SK-N-SH treated with all-trans-retinoic acid at 6 μM for 48 hours (cell line): Measurements from ENCODE around the gene PLB1.

Experiments
- ATAC-seq: fragments of 200-7000 bp; cut with Tn5 transposase; 3 replicates; pipeline ENCODE4 v1.9.1; 2020; ENCODE audit warnings: mild to moderate bottlenecking, moderate library complexity
- BACH2 ChIP-seq: fragments of 250-450 bp; sonication (Bioruptor Pico); IDR thresholded peaks from 2 replicates; pipeline ENCODE4 v1.9.0; 2021; ENCODE audit warnings: mild to moderate bottlenecking, borderline replicate concordance
- CSDC2 ChIP-seq: fragments of 250-450 bp; sonication (Bioruptor Pico); IDR thresholded peaks from 2 replicates; pipeline ENCODE4 v1.5.0; 2020; ENCODE audit warnings: mild to moderate bottlenecking, moderate library complexity
- ESRRG ChIP-seq: fragments of 250-450 bp; sonication (Bioruptor Pico); IDR thresholded peaks from 2 replicates; pipeline ENCODE4 v1.6.1; 2021; ENCODE audit warnings: mild to moderate bottlenecking
- GLIS3 ChIP-seq: fragments of 250-450 bp; sonication (Bioruptor Pico); IDR thresholded peaks from 2 replicates; pipeline ENCODE4 v1.5.0; 2020; ENCODE audit warnings: mild to moderate bottlenecking, moderate library complexity
- ISL1 ChIP-seq: fragments of 250-450 bp; sonication (Bioruptor Pico); IDR thresholded peaks from 2 replicates; pipeline ENCODE4 v2.1.2; 2022; ENCODE audit warnings: mild to moderate bottlenecking, moderate library complexity
- OSR1 ChIP-seq: fragments of 250-450 bp; sonication (Bioruptor Pico); IDR thresholded peaks from 2 replicates; pipeline ENCODE4 v1.8.0; 2022; ENCODE audit warnings: moderate library complexity, mild to moderate bottlenecking, inconsistent platforms
- RARB ChIP-seq: fragments of 250-450 bp; sonication (Bioruptor Pico); IDR thresholded peaks from 2 replicates; pipeline ENCODE4 v1.8.0; 2021; ENCODE audit warnings: mild to moderate bottlenecking, moderate library complexity
- SNAI2 ChIP-seq: fragments of 250-450 bp; sonication (Bioruptor Pico); IDR thresholded peaks from 2 replicates; pipeline ENCODE4 v1.5.0; 2020; ENCODE audit warnings: mild to moderate bottlenecking, moderate library complexity
- TCF4 ChIP-seq: fragments of 250-450 bp; sonication (Bioruptor Pico); IDR thresholded peaks from 2 replicates; pipeline ENCODE4 v1.8.0; 2021; ENCODE audit warnings: mild to moderate bottlenecking, moderate library complexity, borderline replicate concordance
- TOX ChIP-seq: fragments of 250-450 bp; sonication (Bioruptor Pico); IDR thresholded peaks from 2 replicates; pipeline ENCODE4 v1.8.0; 2021; ENCODE audit warnings: mild to moderate bottlenecking, moderate library complexity, borderline replicate concordance
- ZFP3 ChIP-seq: fragments of 250-450 bp; sonication (Bioruptor Pico); IDR thresholded peaks from 2 replicates; pipeline ENCODE4 v1.5.0; 2020; ENCODE audit warnings: mild to moderate bottlenecking, moderate library complexity
- ZFP30 ChIP-seq: fragments of 450-650 bp; formaldehyde crosslinking; IDR thresholded peaks from 2 replicates; pipeline ENCODE4 v1.5.0; 2022; ENCODE audit warnings: mild to moderate bottlenecking, moderate library complexity
- ZNF565 ChIP-seq: fragments of 450-650 bp; formaldehyde crosslinking; conservative IDR thresholded peaks from 2 replicates; pipeline ENCODE4 v1.5.0; 2020; ENCODE audit warnings: low read depth, mild to moderate bottlenecking, moderate library complexity
- ZNF70 ChIP-seq: fragments of 450-650 bp; formaldehyde crosslinking; IDR thresholded peaks from 2 replicates; pipeline ENCODE4 v1.5.0; 2020; ENCODE audit warnings: mild to moderate bottlenecking, moderate library complexity
- ZNF8 ChIP-seq: fragments of 450-650 bp; formaldehyde crosslinking; IDR thresholded peaks from 2 replicates; pipeline ENCODE4 v1.5.0; 2020; ENCODE audit warnings: mild to moderate bottlenecking, moderate library complexity
- TF ChIP-seq, protein P1 (sequence below): fragments of 250-450 bp; sonication (Bioruptor Pico); IDR thresholded peaks from 2 replicates; pipeline ENCODE4 v1.5.0; 2020; ENCODE audit warnings: mild to moderate bottlenecking, moderate library complexity
- TF ChIP-seq, protein P2 (sequence below): fragments of 250-450 bp; sonication (Bioruptor Pico); IDR thresholded peaks from 2 replicates; pipeline ENCODE4 v1.5.1; 2021; ENCODE audit warnings: mild to moderate bottlenecking, moderate library complexity
- TF ChIP-seq, protein P3 (sequence below): fragments of 250-450 bp; sonication (Bioruptor Pico); IDR thresholded peaks from 2 replicates; pipeline ENCODE4 v1.5.1; 2020; ENCODE audit warnings: low read depth, mild to moderate bottlenecking, moderate library complexity
- TF ChIP-seq, protein P4 (sequence below): fragments of 250-450 bp; sonication (Bioruptor Pico); IDR thresholded peaks from 2 replicates; pipeline ENCODE4 v1.8.0; 2020; ENCODE audit warnings: mild to moderate bottlenecking, moderate library complexity, borderline replicate concordance

Gene PLB1

DNA sequence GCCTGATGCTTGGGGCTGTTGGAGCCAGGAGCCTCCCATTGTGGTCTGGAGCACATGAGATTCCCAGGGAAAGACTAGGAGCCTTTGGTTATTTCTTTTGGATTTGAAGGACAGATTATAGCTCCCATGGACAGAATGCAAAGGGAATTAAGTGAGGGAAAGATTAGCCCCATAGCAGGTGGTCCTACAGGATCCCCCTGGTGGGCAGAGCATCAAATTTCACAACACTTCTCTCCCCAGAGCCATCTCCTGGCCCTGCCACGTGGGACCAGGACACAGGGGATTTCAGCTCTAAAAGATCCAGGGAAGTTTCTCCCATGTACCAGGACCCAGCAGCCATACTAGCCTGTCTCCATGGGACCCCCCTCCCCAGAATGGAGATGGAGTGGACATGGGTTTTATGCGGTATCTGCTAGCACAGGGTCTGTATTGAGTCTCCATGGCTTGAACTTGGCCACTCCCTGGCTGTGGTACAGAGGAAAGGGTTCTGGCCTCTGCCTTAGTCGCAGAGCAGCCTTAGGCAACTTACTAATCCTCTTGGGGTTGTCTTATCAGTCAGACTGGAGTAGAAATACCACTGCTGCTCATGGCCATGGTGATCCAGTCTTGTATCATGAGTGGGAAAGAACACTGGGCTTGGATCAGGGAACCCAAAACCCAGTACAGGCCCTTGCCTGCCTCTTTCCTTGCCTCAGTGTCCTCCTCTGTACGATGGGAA lies 6.8 kb upstream of the PLB1 start:
- no peak for ATAC-seq
- TF ChIP-seq, protein P1, sequence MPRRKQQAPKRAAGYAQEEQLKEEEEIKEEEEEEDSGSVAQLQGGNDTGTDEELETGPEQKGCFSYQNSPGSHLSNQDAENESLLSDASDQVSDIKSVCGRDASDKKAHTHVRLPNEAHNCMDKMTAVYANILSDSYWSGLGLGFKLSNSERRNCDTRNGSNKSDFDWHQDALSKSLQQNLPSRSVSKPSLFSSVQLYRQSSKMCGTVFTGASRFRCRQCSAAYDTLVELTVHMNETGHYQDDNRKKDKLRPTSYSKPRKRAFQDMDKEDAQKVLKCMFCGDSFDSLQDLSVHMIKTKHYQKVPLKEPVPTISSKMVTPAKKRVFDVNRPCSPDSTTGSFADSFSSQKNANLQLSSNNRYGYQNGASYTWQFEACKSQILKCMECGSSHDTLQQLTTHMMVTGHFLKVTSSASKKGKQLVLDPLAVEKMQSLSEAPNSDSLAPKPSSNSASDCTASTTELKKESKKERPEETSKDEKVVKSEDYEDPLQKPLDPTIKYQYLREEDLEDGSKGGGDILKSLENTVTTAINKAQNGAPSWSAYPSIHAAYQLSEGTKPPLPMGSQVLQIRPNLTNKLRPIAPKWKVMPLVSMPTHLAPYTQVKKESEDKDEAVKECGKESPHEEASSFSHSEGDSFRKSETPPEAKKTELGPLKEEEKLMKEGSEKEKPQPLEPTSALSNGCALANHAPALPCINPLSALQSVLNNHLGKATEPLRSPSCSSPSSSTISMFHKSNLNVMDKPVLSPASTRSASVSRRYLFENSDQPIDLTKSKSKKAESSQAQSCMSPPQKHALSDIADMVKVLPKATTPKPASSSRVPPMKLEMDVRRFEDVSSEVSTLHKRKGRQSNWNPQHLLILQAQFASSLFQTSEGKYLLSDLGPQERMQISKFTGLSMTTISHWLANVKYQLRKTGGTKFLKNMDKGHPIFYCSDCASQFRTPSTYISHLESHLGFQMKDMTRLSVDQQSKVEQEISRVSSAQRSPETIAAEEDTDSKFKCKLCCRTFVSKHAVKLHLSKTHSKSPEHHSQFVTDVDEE (CRISPR knock-in tag) = no peak
- TF ChIP-seq ISL1 (CRISPR knock-in tag) (no peak), TOX (no peak), ZFP3 (CRISPR knock-in tag) (no peak), OSR1 (no peak), GLIS3 (CRISPR knock-in tag) (no peak), ZNF70 (no peak), BACH2 (CRISPR knock-in tag) (no peak), ZFP30 (CRISPR knock-in tag) (no peak), SNAI2 (no peak), CSDC2 (CRISPR knock-in tag) (no peak), RARB (CRISPR knock-in tag) (no peak)
- TF ChIP-seq, protein P2, sequence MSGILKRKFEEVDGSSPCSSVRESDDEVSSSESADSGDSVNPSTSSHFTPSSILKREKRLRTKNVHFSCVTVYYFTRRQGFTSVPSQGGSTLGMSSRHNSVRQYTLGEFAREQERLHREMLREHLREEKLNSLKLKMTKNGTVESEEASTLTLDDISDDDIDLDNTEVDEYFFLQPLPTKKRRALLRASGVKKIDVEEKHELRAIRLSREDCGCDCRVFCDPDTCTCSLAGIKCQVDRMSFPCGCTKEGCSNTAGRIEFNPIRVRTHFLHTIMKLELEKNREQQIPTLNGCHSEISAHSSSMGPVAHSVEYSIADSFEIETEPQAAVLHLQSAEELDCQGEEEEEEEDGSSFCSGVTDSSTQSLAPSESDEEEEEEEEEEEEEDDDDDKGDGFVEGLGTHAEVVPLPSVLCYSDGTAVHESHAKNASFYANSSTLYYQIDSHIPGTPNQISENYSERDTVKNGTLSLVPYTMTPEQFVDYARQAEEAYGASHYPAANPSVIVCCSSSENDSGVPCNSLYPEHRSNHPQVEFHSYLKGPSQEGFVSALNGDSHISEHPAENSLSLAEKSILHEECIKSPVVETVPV = no peak

DNA sequence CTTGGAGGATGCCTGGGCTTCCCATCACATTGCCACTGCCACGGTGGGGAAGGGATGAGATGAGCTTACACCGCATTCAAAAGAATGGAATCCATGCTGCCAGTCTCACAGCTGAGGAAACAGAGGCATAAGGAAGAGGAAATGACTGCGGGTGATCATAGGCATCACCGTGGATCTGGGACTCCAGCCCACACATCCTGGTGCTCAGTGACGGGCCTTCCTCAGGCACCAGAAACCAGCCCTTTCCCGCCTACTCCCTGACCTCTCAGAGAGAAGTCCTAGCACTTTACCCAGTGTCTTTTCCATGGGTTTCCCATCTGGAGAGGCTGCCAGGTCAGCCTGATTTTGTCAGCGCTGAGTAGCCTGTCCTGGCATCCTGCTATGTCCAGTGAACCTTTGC lies 5.3 kb upstream of the PLB1 start:
- ATAC-seq = no peak
- TF ChIP-seq, protein P3, sequence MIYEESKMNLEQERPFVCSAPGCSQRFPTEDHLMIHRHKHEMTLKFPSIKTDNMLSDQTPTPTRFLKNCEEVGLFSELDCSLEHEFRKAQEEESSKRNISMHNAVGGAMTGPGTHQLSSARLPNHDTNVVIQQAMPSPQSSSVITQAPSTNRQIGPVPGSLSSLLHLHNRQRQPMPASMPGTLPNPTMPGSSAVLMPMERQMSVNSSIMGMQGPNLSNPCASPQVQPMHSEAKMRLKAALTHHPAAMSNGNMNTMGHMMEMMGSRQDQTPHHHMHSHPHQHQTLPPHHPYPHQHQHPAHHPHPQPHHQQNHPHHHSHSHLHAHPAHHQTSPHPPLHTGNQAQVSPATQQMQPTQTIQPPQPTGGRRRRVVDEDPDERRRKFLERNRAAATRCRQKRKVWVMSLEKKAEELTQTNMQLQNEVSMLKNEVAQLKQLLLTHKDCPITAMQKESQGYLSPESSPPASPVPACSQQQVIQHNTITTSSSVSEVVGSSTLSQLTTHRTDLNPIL (CRISPR knock-in tag) = no peak
- TF ChIP-seq, protein P1 (CRISPR knock-in tag) = no peak
- TF ChIP-seq ISL1 (CRISPR knock-in tag) (no peak), SNAI2 (no peak), ZNF565 (CRISPR knock-in tag) (no peak), OSR1 (no peak), RARB (CRISPR knock-in tag) (no peak), ESRRG (no peak), ZNF70 (no peak), BACH2 (CRISPR knock-in tag) (no peak), CSDC2 (CRISPR knock-in tag) (no peak), TOX (no peak), ZNF8 (no peak), GLIS3 (CRISPR knock-in tag) (no peak), TCF4 (CRISPR knock-in tag) (no peak)
- TF ChIP-seq, protein P2 = no peak
- TF ChIP-seq, protein P4, sequence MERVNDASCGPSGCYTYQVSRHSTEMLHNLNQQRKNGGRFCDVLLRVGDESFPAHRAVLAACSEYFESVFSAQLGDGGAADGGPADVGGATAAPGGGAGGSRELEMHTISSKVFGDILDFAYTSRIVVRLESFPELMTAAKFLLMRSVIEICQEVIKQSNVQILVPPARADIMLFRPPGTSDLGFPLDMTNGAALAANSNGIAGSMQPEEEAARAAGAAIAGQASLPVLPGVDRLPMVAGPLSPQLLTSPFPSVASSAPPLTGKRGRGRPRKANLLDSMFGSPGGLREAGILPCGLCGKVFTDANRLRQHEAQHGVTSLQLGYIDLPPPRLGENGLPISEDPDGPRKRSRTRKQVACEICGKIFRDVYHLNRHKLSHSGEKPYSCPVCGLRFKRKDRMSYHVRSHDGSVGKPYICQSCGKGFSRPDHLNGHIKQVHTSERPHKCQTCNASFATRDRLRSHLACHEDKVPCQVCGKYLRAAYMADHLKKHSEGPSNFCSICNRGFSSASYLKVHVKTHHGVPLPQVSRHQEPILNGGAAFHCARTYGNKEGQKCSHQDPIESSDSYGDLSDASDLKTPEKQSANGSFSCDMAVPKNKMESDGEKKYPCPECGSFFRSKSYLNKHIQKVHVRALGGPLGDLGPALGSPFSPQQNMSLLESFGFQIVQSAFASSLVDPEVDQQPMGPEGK (CRISPR knock-in tag) = no peak
